ENCODE data around the gene RBM42.

RBM42 gene

DNA sequence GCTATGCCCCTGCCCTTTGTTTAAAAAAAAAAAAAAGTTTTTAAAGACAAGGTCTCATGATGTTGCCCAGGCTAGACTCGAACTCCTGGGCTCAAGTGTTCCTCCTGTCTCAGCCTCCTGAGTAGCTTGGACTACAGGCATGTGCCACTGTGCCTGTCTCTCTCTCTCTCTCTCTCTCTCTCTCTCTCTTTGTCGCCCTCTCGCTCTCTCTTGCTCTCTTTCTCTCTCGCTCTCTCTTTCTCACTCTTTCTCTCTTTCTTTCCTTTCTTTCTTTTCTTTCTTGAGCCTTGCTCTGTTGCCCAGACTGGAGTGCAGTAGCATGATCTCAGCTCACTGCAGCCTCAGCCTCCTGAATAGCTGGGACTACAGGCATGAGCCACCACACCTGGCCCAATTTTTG, 26.8 kb downstream of the RBM42 start:
- DNase-seq: no peak

DNA sequence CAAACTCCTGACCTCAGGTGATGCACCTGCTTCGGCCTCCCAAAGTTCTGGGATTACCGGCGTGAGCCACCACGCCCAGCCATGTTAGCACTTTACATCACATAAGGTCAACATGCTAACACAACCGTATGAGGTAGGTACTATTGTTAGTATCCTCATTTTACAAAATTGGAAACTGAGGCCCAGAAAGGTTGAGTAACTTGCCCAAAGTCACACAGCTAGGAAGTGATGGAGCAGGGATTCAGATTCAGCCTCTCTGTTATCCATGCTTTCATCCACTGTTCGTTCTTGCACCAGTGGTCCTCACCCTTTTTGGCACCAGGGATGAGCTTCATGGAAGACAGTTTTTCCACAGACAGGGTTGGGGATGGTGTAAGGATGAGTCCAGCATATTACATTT, 27.9 kb downstream of the RBM42 start:
- DNase-seq: no peak

DNA sequence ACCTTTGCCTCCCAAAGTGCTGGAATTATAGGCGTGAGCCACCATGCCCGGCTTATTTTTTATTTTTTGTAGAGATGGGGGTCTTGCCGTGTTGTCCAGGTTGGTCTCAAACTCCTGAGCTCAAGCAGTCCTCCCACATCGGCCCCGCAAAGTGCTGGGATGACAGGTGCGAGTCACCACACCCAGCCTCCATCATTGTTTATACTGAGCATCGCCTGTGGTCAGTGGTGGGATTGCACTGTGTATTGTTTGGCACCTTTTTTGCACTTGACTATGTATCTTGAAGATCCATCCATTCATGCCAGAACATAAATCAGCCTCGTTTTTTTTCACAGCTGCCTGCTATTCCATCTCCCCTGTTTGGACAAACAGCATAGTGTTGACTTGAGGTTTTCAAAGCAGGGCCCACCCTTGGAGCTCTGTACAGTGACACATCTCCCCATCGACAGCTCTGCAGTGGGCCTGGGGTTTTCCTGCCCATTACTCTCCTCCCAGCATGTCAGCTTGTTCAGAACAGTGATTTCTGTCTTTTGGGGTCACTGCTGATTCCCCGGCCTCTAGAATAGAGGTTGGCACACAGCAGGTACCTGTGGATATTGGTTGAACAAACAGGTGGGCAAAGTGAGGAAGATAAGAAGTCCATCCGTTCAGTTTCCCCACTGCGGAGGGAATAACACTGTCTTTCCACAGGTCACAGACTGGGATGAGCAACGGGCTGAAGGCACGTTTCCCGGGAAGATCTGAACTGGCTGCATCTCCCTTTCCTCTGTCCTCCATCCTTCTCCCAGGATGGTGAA, 29.3 kb downstream of the RBM42 start:
- no peak for DNase-seq

- no peak for DNase-seq
Observed at GRCh38 chr19:35661995-35662340, 33.1 kb downstream of the RBM42 start.

DNA sequence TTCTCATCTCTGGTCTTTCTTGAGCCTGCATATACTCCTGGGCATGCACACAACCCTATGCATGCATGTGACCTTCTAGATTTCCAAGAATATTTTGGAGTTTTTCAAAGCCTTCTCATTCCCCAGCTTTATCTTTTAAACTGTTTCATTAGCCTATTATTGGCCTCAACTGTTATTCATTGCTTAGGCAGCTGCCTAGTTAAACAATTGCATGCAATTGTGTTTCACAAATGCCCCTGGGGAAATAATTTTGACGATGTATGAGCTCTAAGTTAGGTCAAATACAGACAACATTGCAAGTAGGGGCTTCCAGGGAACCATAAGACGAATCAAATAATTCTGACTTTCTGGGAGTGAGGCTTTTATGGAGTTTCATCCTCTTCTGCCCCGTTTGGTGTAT, 35.1 kb downstream of the RBM42 start:
- DNase-seq: no peak

GRCh38 chr19:35665157-35665556, 36.3 kb downstream of the RBM42 start:
- DNase-seq: no peak

GRCh38 chr19:35665604-35666003, 36.8 kb downstream of the RBM42 start:
- no peak for DNase-seq

DNA sequence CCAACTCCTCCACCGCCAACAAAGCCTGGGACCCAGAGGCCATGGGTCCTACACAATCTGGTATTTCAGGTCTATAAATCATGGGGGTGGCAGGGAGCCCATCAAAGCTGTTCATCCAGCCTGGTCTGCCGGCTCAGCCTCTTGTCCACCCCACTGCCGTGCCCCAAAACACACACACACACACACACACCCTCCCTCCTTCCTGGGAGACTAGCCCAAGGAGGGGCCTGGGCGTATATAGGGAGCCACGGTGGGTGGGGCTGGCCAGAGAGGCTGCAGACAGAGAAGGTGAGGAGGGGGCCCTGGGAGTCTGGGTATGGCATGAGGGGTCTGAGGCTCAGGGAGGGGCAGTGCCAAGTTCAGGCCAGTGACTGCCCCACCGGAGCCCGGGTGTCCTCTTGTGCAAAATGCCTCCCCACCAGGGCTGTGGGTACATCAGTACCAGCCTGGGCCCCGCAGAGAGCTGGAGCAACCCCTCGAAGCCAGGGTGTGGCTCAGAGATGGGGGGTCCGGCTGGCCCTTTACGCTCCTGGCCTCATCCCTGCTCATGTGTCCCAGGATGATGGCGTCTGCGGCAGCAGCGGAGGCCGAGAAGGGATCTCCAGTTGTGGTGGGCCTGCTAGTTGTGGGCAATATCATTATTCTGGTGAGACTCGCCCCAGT, 37.5 kb downstream of the RBM42 start, which contains the start of gene UPK1A:
UPK1A (plus strand) TSS at position 267 of the 663 bp plus-strand sequence; CDS start at position 563, 296 bp downstream.
- DNase-seq: no peak

DNA sequence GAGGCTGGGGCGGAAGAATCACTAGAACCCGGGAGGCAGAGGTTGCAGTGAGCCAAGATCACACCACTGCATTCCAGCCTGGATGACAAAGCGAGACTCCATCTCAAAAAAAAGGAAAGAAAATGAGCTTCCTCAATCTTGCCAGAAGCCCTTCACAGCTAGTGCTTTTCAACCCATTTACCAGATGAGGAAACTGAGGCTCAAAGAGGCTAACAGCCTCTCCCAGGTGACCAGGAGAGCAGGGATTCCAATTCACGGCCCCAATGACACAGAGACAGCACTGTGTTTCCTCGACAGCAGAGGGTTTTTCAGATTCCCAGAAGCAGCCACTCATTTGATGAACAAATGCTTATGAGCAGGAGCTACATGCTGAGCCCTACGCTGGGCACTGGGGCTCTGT, 40.7 kb downstream of the RBM42 start:
- no peak for DNase-seq

DNA sequence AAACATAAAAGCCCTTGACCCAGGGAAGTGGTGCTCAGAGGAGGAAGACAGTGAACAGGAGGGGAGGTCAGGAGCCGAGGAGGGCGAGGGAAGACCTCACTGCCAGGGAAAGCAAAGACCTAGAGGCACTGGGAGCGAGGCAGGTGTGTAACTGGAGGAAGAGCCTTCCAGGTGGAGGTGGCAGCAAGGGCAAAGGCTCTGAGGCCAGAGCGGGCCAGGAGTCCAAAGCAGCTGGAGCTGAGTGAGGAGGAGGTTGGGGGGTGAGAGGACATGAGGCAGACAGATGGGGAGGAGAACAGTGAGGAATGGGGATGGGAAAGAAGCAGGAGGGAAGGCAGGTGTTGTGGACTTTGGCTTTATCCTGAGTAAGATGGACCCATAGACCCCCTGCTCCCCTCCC, 41.1 kb downstream of the RBM42 start:
- DNase-seq: no peak

GRCh38 chr19:35670686-35671085, 41.9 kb downstream of the RBM42 start:
- DNase-seq: no peak

- no peak for DNase-seq
Observed at GRCh38 chr19:35671818-35672217, 43.0 kb downstream of the RBM42 start.

DNA sequence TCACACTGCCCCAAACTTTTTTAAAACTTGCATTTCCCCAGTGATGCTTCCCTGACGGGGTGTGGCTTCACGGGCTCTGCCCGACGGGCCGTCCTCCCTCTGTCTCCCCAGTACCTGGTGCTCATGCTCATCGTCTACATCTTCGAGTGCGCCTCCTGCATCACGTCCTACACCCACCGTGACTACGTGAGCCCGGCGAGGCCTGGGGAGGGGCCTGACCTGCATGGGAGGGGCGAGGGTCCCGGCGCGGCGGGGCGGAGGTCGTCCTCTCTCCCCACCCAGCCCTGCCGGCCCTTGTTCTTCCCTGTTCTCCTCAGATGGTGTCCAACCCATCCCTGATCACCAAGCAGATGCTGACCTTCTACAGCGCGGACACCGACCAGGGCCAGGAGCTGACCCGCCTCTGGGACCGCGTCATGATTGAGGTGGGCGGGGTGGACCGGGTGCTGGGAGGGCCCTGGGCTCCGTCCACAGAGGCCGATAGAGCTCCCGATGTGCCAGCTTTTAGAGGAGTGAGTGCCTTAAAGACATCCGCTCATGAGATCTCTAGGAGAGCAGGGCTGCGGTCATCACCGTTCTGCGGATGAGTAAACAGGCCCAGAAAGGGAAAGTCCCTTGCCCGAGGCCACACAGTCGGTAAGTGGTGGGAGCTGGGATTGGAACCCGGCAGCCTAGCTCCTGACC, 44.4 kb downstream of the RBM42 start:
- DNase-seq: peak; percentile 9

- DNase-seq: no peak
Observed at GRCh38 chr19:35675589-35676140, 46.8 kb downstream of the RBM42 start.

Data from NCI-H1436 (cell line).